Activated CD4-positive, alpha-beta T cell treated with anti-CD3 and anti-CD28 coated beads for 4 hours (primary cell): ENCODE data around the gene DNAJC3.
"Not testable (repeated sequence)": the region's sequence is repeated elsewhere in the genome, so short reads cannot be mapped to it uniquely, and the experiment has no call there.

Experiments used
- DNase-seq, 2 donors: peaks; one replicate each; pipeline ENCODE4 v3.0.0-alpha.2; 2020

DNAJC3 gene

DNA sequence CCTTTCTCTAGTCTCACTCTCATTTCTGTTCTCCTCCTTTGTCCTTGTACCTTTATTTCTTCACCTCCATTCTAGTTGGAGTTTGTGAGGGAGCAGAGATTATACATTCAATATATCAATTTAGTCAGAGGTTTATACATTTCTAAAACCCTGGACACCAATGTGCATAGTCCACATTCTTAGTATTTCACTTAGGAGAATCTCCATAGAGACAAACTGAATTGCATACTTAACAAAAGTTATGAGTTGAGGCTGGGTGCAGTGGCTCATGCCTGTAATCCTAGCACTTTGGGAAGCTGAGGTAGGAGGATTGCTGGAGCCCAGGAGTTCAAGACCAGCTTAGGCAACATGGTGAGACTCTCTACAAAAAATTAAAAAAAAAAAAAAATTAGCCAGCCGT is 45.3 kb downstream of the DNAJC3 start:
- DNase-seq, result no peak

DNA sequence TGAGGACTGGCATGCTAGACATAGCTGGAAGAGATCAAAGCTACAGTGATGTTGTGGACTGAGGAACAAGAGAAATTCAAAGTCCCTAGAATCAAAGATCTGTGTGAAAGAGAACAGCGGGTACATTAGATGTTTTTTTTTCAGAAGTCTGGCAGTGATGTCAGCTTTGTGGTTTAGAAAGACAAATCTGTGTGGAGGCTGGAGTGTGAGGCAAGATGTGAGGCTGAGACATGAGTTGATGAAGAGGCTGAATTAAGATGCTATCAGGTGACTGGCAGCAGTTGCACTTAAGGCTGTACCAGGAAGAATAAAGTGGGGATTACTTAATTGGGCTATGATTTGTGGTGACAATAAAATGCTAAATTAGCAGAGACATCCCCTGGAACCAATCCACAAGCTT is 46.5 kb downstream of the DNAJC3 start:
- DNase-seq, result no peak

DNA sequence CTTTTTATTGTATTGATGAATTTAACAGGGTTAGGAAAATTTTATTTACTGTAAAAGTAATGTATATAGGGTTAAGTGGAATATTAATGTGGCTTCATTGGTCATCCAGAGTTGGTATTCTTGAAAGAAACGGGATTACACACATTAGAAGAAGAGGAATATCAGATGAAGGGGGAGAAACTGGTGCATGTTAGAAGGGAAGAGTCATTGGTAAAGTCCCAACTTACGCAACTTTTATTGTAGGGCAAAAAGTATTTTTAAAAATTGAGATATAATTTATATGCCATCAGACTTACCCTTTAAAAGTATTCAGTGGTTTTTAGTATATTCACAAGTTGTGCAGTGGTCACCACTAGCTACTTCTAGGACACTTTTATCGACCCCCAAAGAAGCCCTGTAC is 47.3 kb downstream of the DNAJC3 start:
- no peak for DNase-seq

DNA sequence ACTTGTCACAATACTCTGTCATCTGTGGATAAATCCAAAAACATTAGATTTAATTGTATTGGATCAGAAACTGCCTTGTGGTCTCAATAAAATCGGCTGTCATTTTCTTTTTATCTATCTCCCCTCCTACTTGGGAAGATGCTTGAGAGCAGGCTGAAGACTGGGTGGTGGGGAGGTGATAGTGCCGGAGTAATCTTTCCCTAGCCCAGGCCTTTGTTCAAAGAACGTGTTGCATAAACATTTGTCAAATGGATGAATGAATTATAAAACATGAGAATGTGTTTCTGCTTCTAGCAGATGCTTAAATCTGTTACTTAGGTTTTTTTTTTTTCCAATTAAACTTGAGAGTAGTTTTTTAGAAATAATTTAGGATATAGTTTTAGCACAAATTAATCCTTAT is 49.9 kb downstream of the DNAJC3 start:
- DNase-seq, result no peak

DNA sequence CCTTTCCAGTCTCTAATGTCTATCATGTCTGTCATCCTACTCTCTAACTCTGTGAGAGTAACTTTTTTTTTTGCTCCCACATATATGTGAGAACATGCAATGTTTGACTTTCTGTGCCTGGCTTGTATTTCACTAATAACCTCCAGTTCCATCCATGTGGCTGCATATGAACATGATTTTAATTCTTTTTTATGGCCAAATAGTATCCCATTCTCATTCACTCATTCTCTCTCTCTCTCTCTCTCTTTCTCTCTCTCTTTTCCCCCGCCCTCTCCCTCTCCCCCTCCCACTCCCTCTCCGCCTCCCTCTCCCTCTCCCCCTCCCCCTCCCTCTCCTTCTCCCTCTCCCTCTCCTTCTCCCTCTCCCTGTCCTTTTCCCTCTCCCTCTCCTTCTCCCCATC is 52.0 kb downstream of the DNAJC3 start:
- no peak for DNase-seq

DNA sequence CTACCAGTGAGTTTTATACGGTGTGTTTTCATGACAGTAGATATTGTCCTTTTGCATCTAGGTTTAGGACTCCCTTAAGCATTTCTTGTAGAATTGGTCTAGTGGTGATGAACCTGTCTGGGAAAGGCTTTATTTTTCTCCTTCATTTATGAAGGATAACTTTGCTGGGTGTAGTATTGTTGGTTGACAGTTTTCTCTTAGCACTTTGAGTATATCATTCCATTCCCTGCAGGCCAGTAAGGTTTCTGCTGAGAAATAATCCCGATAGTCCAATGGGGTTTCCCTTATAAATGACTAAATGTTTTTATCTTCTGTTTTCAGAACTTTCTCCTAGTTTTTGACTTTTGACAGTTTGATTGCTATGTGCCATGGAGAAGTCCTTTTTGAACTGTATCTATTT is 57.2 kb downstream of the DNAJC3 start:
- no peak for DNase-seq

DNA sequence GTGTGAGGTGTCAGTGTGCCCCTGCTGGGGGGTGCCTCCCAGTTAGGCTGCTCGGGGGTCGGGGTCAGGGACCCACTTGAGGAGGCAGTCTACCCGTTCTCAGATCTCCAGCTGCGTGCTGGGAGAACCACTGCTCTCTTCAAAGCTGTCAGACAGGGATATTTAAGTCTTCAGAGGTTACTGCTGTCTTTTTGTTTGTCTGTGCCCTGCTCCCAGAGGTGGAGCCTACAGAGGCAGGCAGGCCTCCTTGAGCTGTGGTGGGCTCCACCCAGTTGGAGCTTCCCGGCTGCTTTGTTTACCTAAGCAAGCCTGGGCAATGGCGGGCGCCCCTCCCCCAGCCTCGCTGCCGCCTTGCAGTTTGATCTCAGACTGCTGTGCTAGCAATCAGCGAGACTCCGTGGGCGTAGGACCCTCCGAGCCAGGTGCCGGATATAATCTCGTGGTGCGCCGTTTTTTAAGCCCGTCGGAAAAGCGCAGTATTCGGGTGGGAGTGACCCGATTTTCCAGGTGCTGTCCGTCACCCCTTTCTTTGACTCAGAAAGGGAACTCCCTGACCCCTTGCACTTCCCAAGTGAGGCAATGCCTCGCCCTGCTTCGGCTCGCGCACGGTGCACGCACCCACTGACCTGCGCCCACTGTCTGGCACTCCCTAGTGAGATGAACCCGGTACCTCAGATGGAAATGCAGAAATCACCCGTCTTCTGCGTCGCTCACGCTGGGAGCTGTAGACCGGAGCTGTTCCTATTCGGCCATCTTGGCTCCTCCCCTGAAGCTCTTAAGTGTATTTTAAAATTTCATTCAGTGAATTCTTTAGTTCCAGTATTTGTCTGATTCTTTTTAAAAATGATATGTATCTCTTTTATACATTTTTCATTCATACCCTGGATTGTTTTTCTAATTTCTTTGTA is 63.4 kb downstream of the DNAJC3 start:
- not testable (repeated sequence) for DNase-seq

DNA sequence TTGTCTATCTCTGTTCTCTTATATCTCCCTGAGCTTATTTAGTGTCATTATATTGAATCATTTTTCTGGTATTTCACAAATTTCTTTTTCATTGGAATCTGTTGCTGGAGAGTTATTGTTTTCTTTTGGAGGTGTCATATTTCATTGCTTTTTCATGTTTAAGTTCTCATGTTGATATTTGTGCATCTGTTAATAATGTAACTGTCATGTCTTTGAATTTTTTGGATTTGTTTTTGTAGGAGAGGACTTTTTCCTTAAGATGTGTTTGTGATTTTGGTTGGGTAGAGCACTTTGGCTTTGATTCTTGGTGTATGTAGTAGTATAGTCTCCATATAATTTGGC is 64.0 kb downstream of the DNAJC3 start:
- DNase-seq, result no peak

DNA sequence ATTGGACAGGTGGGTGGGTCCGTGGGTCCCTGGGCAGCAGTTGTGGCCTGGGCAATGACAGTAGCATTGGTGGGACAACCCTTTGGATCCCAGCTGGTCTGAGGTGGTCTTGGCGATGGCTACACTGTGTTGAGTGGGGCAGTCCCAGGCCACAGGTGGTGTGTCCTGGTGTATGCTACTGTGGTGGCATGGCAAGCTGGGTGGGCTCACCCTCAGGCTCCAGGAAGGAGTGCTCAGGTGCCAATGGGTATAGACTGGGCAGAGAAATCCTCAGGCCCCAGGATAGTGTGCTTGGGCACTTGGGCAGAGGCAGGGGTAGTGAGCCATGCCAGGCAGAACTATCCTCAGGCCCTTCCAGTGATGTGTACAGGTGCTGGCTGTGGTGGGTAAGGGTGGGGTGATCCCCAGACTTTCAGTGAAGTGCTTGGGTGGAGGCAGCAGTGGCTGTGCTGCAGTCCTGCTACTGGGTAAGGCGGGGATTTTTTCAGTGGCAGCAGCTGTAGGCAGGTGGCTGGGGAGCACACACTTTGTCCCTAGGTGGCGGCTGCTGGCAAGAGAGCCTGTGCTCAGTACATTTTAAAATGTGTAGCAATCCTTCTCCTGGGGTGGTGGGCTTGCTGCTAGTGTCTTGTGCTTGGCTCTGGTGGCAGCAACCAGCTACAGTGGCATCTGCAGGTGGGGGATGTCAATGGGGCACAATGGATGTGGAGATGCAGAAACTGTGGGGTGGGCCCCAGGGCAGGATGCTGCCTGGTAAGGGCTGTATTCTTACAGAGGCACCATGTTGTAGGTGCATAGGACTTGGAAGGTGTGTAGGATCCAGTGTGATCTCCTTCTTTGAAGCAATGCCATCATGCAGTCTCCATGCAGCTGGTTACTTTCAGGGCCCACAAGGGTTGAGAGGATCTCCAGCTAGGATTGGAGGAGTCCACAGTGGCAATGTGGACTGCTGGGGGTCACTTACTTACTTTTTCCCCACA is 64.9 kb downstream of the DNAJC3 start:
- no peak for DNase-seq

DNA sequence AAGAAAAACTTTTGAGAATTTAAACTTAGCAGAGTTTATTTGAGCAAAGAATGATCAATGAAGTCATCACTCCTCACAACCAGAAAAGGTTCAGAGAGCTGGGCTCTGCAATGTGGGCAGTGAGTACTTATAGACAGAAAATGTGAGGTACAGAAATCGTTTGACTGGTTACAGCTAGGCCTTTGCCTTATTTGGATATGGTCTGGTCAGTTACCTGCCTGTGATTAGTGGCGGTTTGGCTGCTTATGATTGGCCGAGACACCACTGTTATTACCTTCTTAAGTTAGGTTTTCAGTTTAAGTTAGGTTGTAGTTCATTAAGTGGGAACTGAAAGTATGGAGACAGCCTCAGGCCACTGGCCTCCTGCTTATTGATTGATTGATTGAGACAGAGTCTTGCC is 66.3 kb downstream of the DNAJC3 start:
- DNase-seq, result no peak

DNA sequence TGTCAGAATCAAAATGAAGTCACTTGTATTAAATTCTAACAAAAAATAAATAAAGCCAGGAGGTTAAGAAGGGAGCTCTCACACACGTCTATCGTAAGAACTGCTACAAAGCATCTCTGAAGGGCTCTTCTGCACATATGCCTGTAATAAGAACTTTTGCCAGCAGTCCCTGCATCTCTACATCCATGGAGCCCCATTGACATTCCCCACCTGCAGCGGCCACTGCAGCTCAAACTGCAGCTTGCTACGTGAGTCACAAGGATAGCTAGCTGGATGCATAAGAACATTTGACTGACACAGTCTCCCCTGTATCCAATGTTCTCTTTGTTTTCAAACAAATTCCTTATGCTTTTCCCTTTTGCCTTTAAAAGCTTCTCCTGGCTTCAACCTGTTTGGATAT is 68.3 kb downstream of the DNAJC3 start:
- no peak for DNase-seq

DNA sequence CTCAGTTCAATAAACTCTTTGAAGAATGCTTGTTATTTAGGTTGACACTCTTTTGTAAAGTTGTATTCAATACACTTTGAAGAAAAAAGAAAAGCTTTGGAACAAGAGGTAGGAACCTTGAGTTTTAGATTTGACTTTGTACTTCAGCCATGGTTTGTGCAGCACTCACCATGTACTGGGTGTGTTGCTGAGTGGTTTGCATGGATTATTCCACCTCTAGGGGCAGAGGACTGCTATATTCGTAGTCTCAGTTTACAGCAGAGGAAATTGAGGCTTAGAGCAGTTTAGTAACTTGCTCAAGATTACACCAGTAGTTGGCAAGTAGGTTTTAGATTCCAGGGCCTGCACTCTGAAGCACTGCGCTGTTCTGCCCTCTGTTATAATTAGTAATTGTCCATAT is 68.8 kb downstream of the DNAJC3 start:
- no peak for DNase-seq

DNA sequence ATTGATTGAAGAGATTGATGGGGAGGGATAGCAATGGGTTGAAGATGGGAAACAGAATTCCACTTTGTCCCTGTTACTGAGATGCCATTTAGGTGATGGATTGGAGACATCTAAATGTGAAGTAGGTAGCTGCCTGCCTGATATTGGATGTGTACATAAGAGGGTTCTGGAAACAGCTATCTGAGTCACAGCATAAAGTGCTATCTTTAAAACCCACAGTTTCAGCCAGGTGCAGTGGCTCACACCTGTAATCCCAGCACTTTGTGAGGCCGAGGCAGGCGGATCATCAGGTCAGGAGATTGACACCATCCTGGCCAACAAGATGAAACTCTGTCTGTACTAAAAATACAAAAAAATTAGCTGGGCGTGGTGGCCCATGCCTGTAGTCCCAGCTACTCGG is 72.6 kb downstream of the DNAJC3 start:
- no peak for DNase-seq

DNA sequence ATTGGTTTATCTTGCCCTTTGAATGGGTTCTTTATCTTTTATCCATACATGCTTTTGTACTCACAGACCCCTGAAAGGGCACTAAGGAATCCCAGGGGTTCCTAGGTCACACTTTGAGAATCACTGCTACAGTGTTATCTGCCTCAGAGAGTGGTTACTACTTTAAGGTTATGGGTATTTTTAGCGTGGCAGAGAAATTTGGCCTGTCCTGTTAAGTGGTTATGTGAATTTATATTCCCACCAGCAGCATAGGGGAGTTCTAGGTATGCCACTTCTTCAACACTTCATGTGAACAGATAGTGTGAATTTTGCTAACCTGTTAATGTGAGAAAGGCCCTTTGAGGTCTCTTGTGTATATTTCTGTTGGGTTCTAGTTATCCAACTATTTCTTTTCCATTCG is 75.7 kb downstream of the DNAJC3 start:
- DNase-seq, result no peak

DNA sequence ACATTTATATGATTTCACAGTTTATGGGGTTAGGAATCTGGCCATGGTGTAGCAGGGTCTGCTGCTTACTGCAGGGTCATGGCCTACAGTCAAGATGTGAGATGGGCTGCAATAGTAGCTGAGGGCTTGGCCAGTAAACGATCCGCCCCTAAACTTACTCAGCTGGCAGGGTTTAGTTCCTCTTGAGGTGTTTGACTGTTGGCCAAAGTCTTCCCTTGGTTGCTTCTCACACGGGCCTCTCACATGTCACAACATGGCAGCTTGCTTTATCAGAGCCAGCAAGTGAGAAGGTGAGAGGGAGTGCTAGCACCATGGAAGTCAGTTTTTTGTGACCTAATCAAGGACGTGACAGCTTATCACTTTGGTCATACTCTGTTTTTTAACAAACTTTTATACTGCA is 77.1 kb downstream of the DNAJC3 start:
- no peak for DNase-seq

DNA sequence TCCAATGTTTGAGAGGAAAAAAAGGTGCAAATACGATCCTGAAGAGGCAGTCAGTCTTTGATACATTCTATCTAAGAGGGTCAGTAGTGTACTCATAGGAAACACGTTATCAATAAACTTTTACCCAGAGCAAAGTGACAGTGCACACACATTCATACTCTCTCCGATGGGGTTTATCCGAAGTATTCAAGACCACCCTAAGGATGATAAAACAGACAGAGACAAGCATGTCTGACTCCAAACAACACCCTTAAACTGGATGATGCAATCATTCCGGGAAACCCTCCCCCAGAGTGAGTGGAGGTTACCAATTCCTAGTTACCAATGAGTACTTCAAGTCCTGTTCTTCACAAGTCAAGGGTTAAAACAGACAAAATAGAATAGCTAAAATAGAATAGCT is 79.1 kb downstream of the DNAJC3 start:
- DNase-seq, result no peak

DNA sequence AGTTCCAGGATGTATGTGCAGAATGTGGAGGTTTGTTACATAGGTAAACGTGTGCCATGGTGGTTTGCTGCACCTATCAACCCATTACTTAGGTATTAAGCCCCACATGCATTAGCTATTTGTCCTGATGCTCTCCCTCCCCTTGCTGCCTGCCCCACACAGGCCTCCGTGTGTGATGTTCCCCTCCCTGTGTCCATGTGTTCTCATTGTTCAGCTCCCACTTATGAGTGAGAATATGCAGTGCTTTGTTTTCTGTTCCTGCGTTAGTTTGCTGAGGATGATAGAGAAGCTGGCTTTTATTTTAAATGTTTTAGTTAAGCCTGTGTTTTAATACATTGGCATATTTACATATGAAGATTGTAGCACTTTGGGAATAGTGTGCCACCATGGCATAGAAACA is 85.7 kb downstream of the DNAJC3 start:
- not testable (repeated sequence) for DNase-seq

DNA sequence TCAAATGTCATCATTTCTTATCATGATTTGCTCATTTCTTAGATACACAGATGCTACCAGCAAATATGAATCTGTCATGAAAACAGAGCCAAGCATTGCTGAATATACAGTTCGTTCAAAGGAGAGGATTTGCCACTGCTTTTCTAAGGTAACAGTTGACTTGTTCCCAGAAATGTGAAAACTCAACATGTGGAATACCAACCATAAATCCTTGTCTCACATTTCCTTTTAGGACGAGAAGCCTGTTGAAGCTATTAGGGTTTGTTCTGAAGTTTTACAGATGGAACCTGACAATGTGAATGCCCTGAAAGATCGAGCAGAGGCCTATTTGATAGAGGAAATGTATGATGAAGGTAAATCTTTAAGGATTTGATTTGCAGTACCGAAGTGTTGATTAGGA is 86.7 kb downstream of the DNAJC3 start:
- no peak for DNase-seq

DNA sequence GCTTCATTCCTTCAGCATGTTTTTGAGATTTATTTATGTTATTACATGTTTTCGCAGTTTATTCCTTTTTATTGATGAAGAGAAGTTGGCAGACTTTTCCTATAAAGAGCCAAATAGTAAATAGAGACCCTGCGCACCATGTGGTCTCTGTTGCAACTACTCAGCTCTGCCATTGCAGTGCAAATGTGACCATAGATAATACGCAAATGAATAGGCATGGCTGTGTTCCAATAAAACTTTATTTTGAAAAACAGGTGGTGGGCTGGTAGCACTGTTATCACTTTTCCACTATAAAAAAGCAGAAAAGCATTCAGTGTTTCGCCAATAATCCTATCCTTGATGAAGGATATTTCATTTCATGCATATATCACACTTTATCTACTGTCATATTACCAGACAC is 95.0 kb downstream of the DNAJC3 start:
- no peak for DNase-seq

DNA sequence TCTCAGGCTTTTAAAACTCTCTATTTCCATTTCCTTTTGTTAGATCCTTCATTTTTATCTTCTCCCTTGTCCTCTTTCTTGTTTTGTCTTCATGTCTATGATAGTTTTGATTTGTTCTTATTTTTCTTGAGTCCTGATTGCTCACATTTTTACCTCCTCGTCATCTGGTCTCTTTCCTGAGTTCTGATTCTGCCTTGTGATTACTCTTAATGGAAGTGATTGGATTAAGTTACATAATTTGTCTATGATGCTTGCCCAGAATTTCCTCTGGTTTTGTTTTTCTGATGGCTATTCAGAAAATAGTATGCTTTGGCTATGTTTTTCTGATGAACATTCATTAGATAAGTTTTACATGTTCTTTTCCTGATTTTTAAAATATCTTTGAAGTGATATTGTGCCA is 102.6 kb downstream of the DNAJC3 start:
- no peak for DNase-seq

DNA sequence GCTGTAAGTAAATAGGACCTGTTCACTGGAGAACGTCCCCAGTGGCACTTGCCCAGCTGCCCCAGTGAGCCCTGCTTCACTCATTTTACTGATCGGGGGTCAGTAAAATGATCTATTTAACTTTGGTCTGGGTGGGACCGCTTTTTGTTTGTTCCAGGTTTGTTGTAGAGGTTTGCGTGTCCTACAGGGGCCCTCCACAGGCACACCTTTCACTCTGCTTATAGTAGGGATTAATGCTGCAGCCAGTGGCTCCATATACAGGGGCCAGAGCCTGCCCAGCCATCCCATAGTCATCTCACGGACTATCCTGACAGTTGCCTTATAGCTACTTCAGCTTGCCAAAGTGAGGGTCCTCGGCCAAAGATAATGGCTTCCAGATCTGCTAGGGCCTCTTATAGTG is 104.1 kb downstream of the DNAJC3 start:
- DNase-seq, result no peak

DNA sequence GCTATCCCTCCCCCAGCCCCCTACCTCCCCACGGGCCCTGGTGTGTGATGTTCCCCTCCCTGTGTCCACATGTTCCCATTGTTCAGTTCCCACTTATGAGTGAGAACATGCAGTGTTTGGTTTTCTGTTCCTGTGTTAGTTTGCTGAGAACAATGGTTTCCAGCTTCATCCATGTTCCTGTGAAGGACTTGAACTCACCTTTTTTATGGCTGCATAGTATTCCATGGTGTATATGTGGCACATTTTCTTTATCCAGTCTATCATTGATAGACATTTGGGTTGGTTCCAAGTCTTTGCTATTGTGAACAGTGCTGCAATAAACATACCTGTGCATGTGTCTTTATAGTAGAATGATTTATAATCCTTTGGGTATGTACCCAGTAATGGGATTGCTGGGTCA is 105.0 kb downstream of the DNAJC3 start:
- DNase-seq, result not testable (repeated sequence)

DNA sequence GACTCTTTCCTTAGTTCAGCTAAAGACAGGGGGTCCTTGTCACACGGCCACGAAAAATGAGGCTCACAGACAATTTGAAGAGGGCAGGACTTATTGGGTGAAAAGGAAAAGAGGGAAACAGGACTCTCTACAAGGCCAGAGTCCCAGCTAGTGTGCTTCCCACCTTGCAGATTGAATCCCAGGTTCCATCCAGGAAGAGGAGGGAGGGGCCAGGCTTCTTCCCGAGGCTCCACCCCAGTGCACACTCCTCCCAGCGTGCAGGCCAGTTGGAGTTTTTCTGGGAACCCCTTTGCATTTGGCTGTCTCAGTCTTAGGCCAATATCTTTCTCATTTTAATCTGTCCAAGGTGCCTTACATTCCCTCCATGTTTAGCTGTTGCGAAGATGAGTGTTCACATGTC is 106.8 kb downstream of the DNAJC3 start:
- DNase-seq, result no peak
